Panc1 (cell line): Measurements from ENCODE around the gene ARID2.

Source experiments
- CTCF ChIP-seq: fragments of 450-650 bp; IDR thresholded peaks from 2 replicates; pipeline ENCODE4 v1.5.1; 2017; ENCODE audit warnings: mild to moderate bottlenecking
- REST ChIP-seq, 2 experiments: IDR thresholded peaks; 2 replicates each; pipeline ENCODE4 v1.6.1; 2011 to 2012; ENCODE audit warnings: low read depth in 2 of 2, control low read depth in 1 of 2, low read length in 1 of 2, mild to moderate bottlenecking in 1 of 2, moderate library complexity in 1 of 2; ENCODE audit not compliant: insufficient read depth in 1 of 2

- TF ChIP-seq CTCF: no peak
- no peak for TF ChIP-seq REST (IDR thresholded peaks at IDR 0.05; ENCODE audit: insufficient read depth in 1 of 2, low read depth in 2 of 2, low read length in 1 of 2)
Observed at GRCh38 chr12:45696049-45696448, 33.5 kb upstream of the ARID2 start.
